HepG2 (cell line): ENCODE measurements around the gene DDN. TPM values are rescaled to one million over a fixed set of nuclear protein-coding genes. Genes with fewer than 3 reads are reported as not detected.

Experiments
- AFF4 ChIP-seq: sonication (generic); formaldehyde crosslinking; IDR thresholded peaks from 2 replicates; pipeline ENCODE4 v1.4.0; 2020; ENCODE audit warnings: missing genetic modification reagents
- ARID5B ChIP-seq: IDR thresholded peaks from 2 replicates; pipeline ENCODE4 v1.4.0; 2020; ENCODE audit warnings: mild to moderate bottlenecking, missing genetic modification reagents
- HNRNPLL ChIP-seq: fragments of 200-400 bp; formaldehyde crosslinking; IDR thresholded peaks from 2 replicates; pipeline ENCODE4 v1.6.1; 2017; ENCODE audit warnings: mild to moderate bottlenecking, low read depth, low read length; ENCODE audit not compliant: poor library complexity, severe bottlenecking
- MAZ ChIP-seq, 2 experiments: sonication (generic) in 1 of 2; formaldehyde crosslinking in 1 of 2; IDR thresholded peaks; 2 replicates each; pipeline versions ENCODE4 v1.5.0 to v1.6.1; 2012 to 2020; ENCODE audit warnings: low read depth in 2 of 2, mild to moderate bottlenecking in 2 of 2, borderline replicate concordance in 1 of 2, improper control_type of control experiment in 1 of 2, low read length in 1 of 2, missing genetic modification reagents in 1 of 2, moderate library complexity in 1 of 2
- NCOA5 ChIP-seq: sonication (generic); formaldehyde crosslinking; IDR thresholded peaks from 2 replicates; pipeline ENCODE4 v1.4.0; 2020; ENCODE audit warnings: missing genetic modification reagents
- PHF5A ChIP-seq: IDR thresholded peaks from one replicate; pipeline ENCODE4 v1.6.1; 2018; ENCODE audit warnings: low read depth, missing genetic modification reagents; ENCODE audit not compliant: unreplicated experiment
- RBFOX2 ChIP-seq: fragments of 200-400 bp; formaldehyde crosslinking; IDR thresholded peaks from 2 replicates; pipeline ENCODE4 v1.6.1; 2017; ENCODE audit warnings: low read depth, mild to moderate bottlenecking, low read length
- ZBTB2 ChIP-seq: sonication (generic); formaldehyde crosslinking; IDR thresholded peaks from 2 replicates; pipeline ENCODE4 v1.8.0; 2022; ENCODE audit warnings: low read depth, missing genetic modification reagents
- ZMAT5 ChIP-seq: sonication (generic); formaldehyde crosslinking; IDR thresholded peaks from 2 replicates; pipeline ENCODE4 v1.5.0; 2020; ENCODE audit warnings: mild to moderate bottlenecking, low read depth, missing genetic modification reagents, borderline replicate concordance
- ZNF468 ChIP-seq: sonication (generic); formaldehyde crosslinking; IDR thresholded peaks from 2 replicates; pipeline ENCODE4 v1.8.0; 2022; ENCODE audit warnings: mild to moderate bottlenecking, moderate library complexity, missing genetic modification reagents
- ZNF496 ChIP-seq: sonication (generic); formaldehyde crosslinking; IDR thresholded peaks from 2 replicates; pipeline ENCODE4 v1.8.1; 2023; ENCODE audit warnings: mild to moderate bottlenecking, moderate library complexity, missing genetic modification reagents; ENCODE audit not compliant: insufficient replicate concordance
- ZNF781 ChIP-seq: sonication (generic); formaldehyde crosslinking; IDR thresholded peaks from 2 replicates; pipeline ENCODE4 v1.5.1; 2020; ENCODE audit warnings: borderline replicate concordance, mild to moderate bottlenecking, missing genetic modification reagents; ENCODE audit errors: not compliant biosample characterization
- polyA plus RNA-seq, 8 experiments: library from polyadenylated mRNA; depleted of rRNA in 3 of 8; stranded (reverse) in 7 of 8; unstranded in 1 of 8; fragments of >200 nt; fragmentation: Illumina TruSeq in 4 of 8; extraction: Trizol in 4 of 8; gene quantifications; 2 replicates each; pipeline versions ENCODE4 v1.2.1 to v1.2.3, GENCODE V29; 2011 to 2016; ENCODE audit warnings: low read depth in 4 of 8, missing spikeins in 1 of 8, mixed read lengths in 1 of 8; ENCODE audit not compliant: insufficient read depth in 1 of 8
- total RNA-seq, 5 experiments: library from RNA; depleted of rRNA; stranded (reverse); fragments of >200 nt; fragmentation: Illumina TruSeq; extraction: Trizol; gene quantifications; 2 replicates each; pipeline ENCODE4 v1.2.3, GENCODE V29; 2016; ENCODE audit warnings: low read depth in 1 of 5

DDN gene
- total and polyA plus RNA-seq, 2 of the 13 experiments (the other 11 are each of a cell fraction or from before 2014, with no cell fraction given), result 0.24 to 0.53 TPM

DNA sequence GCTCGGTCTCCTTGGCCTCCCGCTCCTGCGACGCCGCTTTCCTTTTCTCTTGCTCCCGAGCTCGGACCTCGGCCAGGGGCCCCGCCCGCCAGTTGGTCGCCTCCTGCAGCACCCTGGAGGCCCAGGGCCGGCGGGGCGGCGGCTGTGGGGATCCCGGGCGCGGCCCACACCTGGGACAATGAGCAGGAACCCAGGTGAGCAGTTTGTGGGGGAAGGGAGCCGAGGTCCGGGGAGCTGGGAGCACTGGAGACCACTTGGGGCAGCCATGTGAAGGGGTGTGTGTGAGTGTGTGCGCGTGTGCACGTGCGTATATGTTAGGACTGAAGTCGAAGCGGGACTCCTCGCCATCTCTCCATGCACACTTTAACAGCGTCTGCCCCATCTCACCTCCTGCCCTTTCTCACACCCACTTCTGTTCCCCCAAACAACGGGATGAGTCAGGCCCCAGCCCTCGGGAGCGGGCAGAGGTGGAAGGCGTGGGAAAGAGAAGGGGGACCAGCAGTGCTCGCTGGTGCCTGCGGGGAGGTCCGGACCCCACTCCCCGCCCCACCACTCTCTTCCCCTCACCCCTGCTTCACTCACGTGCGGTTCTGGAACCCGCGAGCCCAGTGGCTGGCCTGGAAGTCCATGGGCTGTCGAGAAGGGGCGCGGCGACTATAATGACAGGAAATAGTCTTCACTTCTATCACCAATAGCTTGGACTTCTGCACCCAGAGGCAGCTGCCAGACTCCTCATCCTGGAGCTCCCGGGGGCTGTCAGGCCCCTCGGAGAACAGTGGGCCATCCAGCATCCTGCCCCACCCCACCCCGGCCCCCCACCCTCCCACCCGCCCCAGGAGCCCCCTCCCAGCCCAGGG, 450 bp downstream of the DDN start (continued):
- TF ChIP-seq AFF4 (CRISPR knock-in tag), result 0 out of 2 replicates have a peak, but pooled peaks have one; percentile 41
- TF ChIP-seq ZBTB2 (CRISPR knock-in tag), result peak; percentile 71
- 0 out of 2 replicates have a peak, but pooled peaks have one; percentile 36 for TF ChIP-seq ZMAT5 (CRISPR knock-in tag)
- TF ChIP-seq PHF5A (CRISPR knock-in tag), result no peak
- TF ChIP-seq ZNF496 (CRISPR knock-in tag), result no peak
- peak; percentile 40; the same call in 1 of the 2 replicates for TF ChIP-seq ARID5B (CRISPR knock-in tag)
- TF ChIP-seq HNRNPLL, result peak; percentile 53
- TF ChIP-seq NCOA5 (CRISPR knock-in tag), result no peak
- peak; percentile 62 for TF ChIP-seq RBFOX2
- peak; percentile 65 for TF ChIP-seq ZNF781
- no peak for TF ChIP-seq MAZ (IDR thresholded peaks at IDR 0.05; ENCODE audit: borderline replicate concordance, low read depth, low read length)
- no peak for TF ChIP-seq MAZ (CRISPR knock-in tag; IDR thresholded peaks at IDR 0.05; ENCODE audit: low read depth)
- TF ChIP-seq ZNF468, result no peak
